VCaP (cell line): ENCODE measurements around the gene FAM204A.

Experiments used
- H3K27ac ChIP-seq: fragments of 450-650 bp; 2 replicates; pipeline ENCODE4 v1.5.1; 2017
- CTCF ChIP-seq: fragments of 450-650 bp; conservative IDR thresholded peaks from 2 replicates; pipeline ENCODE4 v1.5.1; 2017; ENCODE audit warnings: mild to moderate bottlenecking, moderate library complexity

The FAM204A gene

GRCh38 chr10:118369641-118370205, 27.6 kb upstream of the FAM204A start:
- no peak for TF ChIP-seq CTCF

DNA sequence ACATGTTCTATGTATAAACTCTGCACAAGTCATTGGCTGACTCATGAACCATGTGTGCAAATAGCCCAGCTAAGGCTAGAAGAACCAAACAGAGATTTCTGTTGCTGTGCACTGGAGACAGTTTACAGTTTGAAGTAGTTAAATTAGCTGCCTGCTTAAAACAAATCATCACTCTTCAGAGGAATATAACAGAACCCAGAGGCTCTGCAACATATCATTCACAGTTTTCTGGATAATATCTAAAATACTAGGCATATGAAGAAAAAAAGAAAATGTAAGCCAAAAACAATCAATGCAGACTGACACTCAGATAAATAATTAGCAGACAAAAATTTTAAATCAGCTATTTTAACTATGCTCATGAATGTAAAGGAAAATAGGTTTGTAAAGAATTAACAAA, 23.6 kb upstream of the FAM204A start:
- TF ChIP-seq CTCF = no peak
- no peak overlapping the region for H3K27ac ChIP-seq

More at GRCh38 chr10:118369641-118370205, 27.6 kb upstream of the FAM204A start:
- no peak overlapping the region for H3K27ac ChIP-seq

DNA sequence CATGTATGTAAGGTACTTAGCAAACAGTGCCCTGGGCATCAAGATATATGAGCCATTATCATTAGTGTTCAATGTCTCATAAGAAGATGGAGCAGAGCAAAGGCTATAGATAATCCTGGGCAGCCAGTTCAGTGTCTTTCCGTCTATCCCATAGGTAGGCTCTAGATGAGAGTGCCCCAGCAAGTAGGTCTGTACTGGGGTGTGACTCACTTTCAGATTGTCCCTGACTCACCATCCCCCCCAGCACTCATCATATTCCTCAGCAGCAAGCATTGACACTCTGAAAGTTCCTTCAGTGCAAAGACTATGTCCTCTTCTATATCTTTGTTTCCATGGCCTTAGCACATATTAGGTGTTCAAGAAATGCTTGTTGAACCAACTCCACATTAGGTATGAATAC, 20.0 kb upstream of the FAM204A start:
- no peak for TF ChIP-seq CTCF
- no peak overlapping the region for H3K27ac ChIP-seq

DNA sequence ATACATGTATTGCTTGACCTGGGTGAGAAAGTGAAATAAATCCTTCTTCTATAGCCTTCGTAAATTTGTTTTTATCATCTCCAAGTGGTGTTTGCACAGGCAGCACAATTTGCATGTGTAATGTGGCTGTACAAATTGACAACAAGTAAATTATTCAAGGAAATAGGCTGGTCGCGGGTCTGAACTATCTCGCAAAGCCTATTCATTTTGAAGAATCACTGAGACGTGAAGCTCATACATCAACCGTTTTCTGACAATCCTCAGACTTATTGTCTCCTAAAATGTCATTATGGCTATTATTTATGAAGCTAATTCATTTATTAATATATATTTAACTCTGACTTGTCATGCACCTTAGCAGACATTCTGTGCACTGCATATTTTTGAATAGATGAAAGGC, 16.2 kb upstream of the FAM204A start:
- H3K27ac ChIP-seq = no peak overlapping the region
- TF ChIP-seq CTCF = no peak

- H3K27ac ChIP-seq = no peak overlapping the region
- TF ChIP-seq CTCF = no peak
These were observed 15.7 kb upstream of the FAM204A start for GRCh38 chr10:118357841-118358240.

- TF ChIP-seq CTCF = no peak
- no peak overlapping the region for H3K27ac ChIP-seq
These were observed 14.5 kb upstream of the FAM204A start for GRCh38 chr10:118356628-118357027.

- TF ChIP-seq CTCF = no peak
- no peak overlapping the region for H3K27ac ChIP-seq
These were observed 13.1 kb upstream of the FAM204A start for GRCh38 chr10:118355234-118355633.
